H1 (cell line): Measurements from ENCODE around the gene ENTPD2. TPM values are rescaled to one million over a fixed set of nuclear protein-coding genes. Genes with fewer than 3 reads are reported as not detected.

ENCODE experiments used
- MAFK ChIP-seq: IDR thresholded peaks from 2 replicates; pipeline ENCODE4 v1.6.1; 2012; ENCODE audit warnings: low read depth, mild to moderate bottlenecking, improper control_type of control experiment, low read length
- RXRA ChIP-seq: IDR thresholded peaks from 2 replicates; pipeline ENCODE4 v1.6.1; 2011; ENCODE audit warnings: low read depth, mild to moderate bottlenecking, low read length, moderate library complexity; ENCODE audit not compliant: insufficient read depth
- SAP30 ChIP-seq: fragments of 300-600 bp; sonication (generic); IDR thresholded peaks from 2 replicates; pipeline ENCODE4 v1.7.1; 2012; ENCODE audit warnings: low read length, moderate library complexity, mild to moderate bottlenecking, inconsistent platforms; ENCODE audit not compliant: insufficient read depth, insufficient replicate concordance
- SIRT6 ChIP-seq: IDR thresholded peaks from one replicate; pipeline ENCODE4 v1.7.1; 2012; ENCODE audit warnings: low read length, inconsistent platforms
- SRF ChIP-seq: IDR thresholded peaks from 2 replicates; pipeline ENCODE4 v1.6.1; 2011; ENCODE audit warnings: mild to moderate bottlenecking, low read depth, low read length, moderate library complexity
- TEAD4 ChIP-seq: IDR thresholded peaks from 2 replicates; pipeline ENCODE4 v1.6.1; 2012; ENCODE audit warnings: low read depth, low read length, inconsistent platforms, mixed read lengths
- polyA plus RNA-seq, 7 experiments: library from polyadenylated mRNA; depleted of rRNA in 3 of 7; stranded (reverse) in 5 of 7; unstranded in 2 of 7; fragments of >200 nt in 5 of 7; fragments of 200-250 nt in 2 of 7; gene quantifications; 1 replicate in 5 of 7; 2 replicates in 1 of 7; 4 replicates in 1 of 7; pipeline versions ENCODE4 v1.2.1 to v1.2.3, GENCODE V29; 2011 to 2013; ENCODE audit warnings: missing spikeins in 2 of 7, mixed read lengths in 2 of 7
- total RNA-seq: library from RNA; stranded (reverse); fragmentation: NEBNext Ultra II Directional; extraction: Animal tissue kit (Norgen Biotek cat#: 25700); gene quantifications from 2 replicates; pipeline ENCODE4 v1.2.1, GENCODE V29; 2021
- TF ChIP-seq, protein P1 (sequence below), 3 experiments: IDR thresholded peaks; 1 replicate in 2 of 3; 2 replicates in 1 of 3; pipeline versions ENCODE4 v1.5.1 to v1.6.1; 2011; ENCODE audit warnings: low read length in 3 of 3, mild to moderate bottlenecking in 3 of 3, inconsistent platforms in 2 of 3, low read depth in 1 of 3, moderate library complexity in 1 of 3; ENCODE audit not compliant: insufficient read depth in 1 of 3; ENCODE audit errors: control extremely low read depth in 1 of 3

The ENTPD2 gene
- total and polyA plus RNA-seq, 2 of the 8 experiments (the other 6 are each of a cell fraction or from before 2014, with no cell fraction given), result 0.65 to 3.8 TPM

DNA sequence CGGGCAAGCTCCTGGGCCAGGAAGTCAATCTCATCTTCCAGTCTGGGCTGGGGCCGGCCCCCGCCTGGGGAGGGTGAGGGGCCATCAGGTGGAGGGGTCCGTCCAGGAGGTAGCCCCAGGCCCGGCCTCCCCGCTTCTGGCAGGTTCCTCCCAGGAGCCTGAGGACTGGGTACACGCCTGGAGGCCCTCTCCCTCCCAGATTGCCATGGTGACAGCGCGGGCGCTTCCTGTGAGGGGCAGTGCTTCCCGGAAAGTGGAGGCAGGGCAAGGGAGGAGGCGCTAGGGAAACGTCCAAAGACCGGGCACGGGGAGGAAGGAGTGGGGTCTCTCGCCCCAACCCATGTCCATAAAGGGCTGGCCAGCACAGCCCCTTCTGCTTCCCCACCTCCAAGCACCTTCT, 12.7 kb downstream of the ENTPD2 start (continued):
- TF ChIP-seq MAFK (no peak), SRF (no peak), SIRT6 (no peak), SAP30 (no peak), TEAD4 (no peak), RXRA (no peak)
- TF ChIP-seq, protein P1, sequence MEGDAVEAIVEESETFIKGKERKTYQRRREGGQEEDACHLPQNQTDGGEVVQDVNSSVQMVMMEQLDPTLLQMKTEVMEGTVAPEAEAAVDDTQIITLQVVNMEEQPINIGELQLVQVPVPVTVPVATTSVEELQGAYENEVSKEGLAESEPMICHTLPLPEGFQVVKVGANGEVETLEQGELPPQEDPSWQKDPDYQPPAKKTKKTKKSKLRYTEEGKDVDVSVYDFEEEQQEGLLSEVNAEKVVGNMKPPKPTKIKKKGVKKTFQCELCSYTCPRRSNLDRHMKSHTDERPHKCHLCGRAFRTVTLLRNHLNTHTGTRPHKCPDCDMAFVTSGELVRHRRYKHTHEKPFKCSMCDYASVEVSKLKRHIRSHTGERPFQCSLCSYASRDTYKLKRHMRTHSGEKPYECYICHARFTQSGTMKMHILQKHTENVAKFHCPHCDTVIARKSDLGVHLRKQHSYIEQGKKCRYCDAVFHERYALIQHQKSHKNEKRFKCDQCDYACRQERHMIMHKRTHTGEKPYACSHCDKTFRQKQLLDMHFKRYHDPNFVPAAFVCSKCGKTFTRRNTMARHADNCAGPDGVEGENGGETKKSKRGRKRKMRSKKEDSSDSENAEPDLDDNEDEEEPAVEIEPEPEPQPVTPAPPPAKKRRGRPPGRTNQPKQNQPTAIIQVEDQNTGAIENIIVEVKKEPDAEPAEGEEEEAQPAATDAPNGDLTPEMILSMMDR (IDR thresholded peaks at IDR 0.05; ENCODE audit: control extremely low read depth in 1 of 3, insufficient read depth in 1 of 3, low read depth in 1 of 3, low read length in 3 of 3), result no peak
